Measurements from ENCODE around the gene DBF4B.
"Not testable (repeated sequence)": the region's sequence is repeated elsewhere in the genome, so short reads cannot be mapped to it uniquely, and the experiment has no call there.

DBF4B gene

DNA sequence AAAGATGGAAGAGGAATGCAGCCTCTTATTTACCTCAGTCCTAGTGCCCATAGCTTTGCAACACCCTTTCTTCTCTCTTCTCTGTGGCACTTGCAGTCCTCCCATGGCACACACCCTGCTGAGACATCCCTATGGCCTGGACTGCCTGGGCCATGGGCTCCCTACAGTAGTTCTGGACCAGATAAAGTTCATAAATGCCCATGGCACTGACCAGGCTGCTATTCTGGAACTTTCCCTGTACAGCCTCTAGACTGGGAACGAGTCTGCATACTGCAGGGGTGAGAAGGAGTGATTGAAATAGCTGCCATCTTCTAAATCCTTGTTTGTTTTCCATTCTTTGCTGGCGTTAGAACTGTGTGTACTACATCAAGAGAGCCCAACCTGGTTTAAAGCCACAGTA is 25.8 kb downstream of the DBF4B start:
- no peak for DNase-seq

DNA sequence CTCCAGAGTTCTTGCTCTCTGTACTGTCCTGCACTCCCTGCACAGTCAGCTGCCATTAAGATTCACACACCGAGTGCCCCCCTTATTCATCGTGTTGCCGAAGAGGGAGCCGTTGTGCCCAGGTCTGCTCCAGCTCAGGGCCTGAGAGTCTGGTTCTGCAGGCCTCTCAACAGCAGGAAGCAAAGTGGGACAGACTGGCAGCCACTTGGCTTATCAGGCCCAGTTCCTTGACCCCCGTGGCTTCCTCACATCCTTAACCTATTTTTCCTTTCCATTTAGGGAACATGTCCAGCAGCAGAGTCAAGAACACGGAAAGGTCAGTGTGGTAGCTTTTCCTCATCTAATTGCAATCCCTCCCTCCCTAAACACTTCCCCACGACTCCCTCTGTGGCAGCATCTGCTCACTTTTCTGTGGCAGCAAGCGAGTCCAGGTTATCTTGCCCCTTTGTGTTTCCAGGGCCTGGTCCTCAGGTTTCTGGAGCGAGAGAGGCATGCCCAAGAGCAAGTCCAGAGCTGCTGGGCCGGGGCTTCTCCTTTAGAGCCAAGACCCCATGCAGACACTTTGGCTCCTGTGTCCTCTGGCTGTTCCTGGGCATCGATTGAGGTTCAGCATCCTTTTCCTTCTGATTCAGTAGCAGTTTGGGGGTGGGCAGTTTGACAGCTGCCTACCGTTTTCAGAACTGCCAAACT is 28.2 kb downstream of the DBF4B start:
- no peak for DNase-seq

DNA sequence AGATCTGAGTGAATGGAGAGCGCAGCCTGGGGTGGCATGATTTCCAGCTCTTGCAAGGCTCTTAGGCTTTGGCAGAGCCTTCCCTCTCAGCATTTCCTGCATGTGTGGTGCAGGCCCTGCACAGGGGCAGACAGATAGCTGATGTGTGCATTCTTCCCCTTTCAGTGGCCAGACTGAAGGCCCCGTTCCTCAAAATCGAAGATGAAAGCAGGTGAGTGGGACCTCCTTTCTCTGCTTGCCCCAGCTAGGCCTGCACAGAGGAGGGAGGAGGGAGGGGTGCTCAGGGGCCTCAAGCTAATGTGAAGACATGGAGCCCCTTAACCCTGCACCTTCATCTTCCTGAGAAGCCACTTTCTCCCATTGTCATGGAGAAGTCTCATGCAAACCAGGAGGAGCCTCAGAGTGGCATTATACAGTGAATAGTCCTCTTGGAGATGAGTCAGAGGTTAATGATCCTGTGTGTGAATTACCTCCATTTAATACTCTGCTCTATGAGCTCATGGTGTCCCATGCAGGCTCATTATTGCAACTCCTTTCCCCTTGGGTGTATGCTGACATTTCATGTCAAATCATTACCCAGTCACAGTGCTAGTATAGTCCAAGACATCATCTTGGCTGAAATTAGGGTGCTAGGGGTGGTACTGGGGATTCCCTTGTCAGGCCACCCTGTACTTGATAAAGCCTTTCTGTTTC is 29.9 kb downstream of the DBF4B start:
- DNase-seq: no peak

DNA sequence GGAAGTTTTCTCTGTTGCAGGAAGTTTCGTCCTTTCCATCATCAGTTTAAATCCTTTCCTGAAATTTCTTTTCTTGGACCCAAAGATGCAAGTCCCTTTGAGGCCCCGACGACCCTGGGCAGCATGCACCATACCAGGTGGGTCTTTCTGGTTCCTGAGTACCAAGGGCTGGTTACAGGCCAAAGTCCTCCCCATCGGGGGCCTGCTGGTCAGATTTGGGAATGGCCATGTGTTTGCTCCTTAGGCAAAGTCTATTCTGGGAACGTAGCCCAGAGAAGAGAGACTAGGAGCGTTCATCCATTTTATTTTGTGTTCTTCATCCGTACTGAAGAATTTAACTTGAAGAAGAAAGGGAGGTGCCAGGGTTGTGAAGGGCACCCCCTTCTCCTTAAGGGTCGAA is 32.9 kb downstream of the DBF4B start:
- DNase-seq: no peak

DNA sequence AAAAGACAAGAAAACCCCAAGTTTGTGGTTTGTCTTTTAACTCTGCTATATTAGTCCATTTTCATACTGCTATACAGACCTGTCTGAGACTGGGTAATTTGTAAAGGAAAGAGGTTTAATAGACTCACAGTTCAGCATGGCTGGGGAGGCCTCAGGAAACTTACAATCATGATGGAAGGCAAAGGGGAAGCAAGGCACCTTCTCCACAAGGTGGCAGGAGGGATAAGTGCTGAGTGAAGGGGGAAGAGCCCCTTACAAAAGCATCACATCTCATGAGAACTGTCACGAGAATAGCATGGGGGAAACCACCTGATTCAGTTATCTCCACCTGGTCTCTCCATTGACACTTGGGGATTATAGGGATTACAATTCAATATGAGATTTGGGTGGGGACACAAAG is 36.8 kb downstream of the DBF4B start:
- no peak for DNase-seq

DNA sequence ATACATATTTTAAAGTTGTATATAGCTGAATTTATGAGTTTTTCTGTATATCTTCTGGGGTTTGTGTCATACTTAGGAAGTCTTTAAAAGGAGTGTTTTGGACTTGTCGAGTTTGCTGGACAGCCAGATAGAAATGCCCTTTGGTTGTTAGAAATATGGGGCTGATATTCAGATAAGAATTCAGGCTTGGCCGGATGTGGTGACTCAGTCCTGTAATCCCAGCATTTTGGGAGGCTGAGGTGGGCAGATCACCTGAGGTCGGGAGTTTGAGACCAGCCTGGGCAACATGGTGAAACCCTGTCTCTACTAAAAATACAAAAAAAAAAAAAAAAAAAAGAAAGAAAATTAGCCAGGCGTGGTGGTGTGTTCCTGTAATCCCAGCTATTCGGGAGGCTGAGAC is 37.3 kb downstream of the DBF4B start:
- DNase-seq: not testable (repeated sequence)

DNA sequence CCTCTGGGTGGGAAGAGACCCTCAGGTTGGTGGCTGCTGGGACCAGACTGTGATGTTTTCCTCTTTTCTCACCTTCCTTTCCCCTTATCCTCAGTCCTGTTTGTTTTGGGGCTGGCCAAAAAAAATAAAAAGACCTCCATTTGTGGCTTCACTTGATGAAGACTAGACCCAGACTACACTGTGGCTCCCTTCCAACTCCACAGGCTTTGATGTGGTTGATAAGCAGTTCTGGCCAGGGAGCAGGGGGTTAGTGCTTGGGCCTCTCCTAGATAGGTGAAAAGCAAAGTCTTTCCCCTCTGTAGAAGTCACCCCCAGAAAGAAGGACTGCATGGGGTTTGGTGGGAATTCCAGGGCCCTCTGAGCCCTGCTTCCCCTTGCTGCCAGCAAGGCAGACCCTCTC is 39.1 kb downstream of the DBF4B start:
- DNase-seq: no peak

DNA sequence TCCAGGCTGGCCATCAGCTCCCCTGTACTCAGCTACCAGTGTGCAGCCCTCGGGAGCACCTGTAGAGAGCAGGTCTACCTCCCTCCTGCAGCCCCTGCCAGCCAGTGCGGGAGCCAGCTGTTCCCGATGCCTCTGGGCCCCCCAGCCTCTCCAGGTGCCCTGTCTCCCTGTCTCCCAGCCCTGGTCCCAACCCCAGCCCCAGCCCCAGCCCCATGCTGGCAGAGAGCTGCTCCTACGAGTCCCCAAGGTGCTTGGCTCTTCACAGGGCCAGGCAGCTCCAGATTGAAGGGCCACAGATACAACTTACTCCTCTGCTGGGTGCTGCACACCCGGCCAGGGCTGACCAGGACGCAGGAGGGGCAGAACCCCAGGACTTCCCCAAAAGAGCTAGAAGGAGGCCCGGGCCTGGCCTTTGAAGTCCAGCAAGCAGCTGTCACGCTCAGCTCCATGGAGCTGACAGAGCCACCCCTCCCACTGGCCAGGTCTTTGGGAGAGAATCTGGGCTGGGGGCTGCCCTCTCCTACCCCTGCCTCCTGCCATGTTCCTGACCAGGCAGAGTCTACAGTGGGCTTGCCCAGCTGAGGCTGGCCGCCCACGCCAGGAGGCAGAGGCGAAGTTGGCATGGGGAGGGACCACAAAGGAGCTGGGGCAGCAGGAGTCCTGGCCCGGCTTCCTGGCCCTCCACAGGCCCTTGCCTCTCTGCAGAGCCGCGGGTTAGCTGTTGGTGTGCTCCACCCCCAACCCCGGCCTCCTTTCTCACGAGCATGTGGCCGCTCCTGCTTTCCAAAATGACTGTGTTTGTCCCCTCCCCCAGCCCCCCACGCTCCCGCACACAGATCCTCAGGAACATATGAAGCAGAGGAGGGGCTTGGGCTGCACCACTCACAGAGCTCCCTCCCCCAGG is 40.9 kb downstream of the DBF4B start:
- DNase-seq: no peak

DNA sequence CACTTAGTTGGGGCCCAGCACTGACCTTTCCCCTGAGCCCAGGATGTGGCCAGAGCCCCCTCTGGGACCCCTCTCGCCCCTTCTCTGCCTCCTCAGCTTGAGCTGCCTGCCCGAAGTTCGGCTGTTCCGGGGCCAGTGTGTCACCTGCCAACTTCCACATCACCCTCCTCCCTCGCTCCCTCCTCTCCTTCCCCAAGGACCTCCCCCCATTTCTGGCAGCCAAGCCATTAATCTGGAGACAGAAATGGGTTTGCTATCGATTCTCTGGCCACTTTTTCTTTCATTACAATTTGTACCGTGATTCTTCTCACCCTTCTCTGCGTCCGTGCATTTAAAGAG is 41.5 kb downstream of the DBF4B start:
- DNase-seq: no peak

DNA sequence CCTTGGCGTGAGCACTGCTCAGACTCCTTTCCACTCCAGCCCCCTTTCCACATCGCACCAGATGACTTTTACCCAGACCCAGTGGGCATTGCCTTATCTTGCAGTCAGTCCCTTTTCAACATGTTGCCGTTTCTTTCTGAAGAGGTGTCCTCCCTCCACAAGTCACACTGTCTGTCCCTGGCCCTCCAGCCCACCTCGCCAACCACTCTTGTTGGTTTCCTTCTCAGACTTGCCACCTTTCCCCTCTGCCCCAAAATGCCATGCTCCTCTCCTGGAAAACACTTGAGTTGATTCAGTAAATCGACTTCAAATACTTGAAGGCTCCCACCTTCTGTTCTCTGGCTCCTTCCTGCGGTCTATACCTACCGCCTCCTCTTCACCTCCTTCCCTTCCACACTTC is 42.9 kb downstream of the DBF4B start:
- DNase-seq: no peak

DNA sequence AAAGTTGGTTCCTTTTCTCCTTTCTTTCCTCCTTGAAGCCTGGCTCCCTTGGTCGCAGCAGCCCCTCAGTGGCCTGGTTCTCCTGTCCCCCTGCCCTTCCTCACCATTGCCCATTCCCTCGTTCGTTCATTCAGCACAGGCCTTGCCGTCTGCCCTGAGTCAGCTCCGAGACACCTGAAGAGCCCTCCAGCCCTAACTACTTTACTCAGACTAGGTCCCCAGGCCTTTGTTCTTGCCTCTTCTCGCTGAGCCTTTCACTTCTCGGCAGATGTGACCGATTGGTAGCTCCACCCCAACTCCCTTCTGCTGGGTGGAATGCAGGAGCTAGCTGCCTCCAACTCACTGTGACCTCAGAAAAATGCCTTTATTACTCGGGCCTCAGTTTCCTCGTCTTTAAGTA is 43.3 kb downstream of the DBF4B start:
- no peak for DNase-seq

DNA sequence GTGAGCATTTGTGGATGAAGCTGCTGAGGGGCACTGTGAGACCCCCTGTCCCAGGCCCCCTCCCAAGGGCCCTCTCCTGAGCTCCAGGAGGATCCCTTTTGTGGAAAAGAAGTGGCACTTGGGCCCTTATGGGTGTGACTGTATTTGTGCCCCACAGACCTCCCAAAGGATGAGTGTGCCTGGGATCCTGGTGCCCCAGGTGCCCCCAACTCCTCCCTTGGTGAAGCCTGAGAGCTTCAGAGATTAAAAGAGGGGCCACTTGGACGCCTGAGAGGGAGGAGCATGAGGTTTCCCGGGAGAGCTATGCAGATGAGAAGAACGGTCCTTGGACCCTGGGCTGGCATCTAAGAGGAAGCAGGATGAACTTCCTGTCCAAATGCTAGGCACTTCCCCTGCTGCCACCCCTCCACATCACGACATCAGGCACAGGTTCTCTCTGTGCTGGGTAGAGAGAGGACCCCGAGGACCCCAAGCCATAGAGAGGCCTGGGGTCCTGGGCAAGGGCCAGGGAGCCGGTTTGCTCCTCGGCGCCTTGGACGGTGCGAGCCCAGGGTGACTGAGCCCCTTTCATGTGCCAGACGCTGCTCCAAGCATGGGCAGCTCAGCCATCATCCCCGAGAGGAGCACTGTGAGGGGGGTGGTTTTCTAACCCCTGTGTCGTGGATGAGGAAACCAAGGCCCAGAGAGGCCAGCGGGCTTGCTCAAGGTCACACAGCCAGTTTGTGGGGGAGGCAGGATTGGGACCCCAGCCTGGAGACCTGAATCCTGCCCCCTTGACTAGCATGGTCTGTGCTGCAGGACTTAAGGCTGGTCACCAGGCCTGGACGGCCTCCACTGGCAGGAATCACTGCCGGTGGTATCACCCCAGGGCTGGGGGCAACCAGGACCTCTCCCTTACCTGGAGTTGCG is 44.7 kb downstream of the DBF4B start:
- DNase-seq: no peak

DNA sequence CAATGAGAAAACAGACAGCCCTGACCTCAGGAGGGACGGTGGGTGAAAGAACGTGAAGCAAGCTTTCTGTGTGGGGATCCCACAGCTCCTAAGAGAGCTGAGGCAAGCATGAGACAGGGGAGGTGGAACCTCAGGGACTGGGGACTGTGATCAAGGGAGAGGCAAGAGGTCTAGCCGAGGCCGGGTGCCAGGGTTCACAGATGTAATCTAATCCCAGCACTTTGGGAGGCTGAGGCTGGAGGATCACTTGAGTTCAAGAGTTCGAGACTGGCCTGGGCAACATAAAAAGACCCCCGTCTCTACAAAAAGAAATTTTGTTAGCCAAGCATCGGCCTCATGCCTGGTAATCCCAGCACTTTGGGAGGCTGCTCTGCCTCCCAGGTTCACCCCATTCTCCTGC is 45.8 kb downstream of the DBF4B start:
- no peak for DNase-seq

DNA sequence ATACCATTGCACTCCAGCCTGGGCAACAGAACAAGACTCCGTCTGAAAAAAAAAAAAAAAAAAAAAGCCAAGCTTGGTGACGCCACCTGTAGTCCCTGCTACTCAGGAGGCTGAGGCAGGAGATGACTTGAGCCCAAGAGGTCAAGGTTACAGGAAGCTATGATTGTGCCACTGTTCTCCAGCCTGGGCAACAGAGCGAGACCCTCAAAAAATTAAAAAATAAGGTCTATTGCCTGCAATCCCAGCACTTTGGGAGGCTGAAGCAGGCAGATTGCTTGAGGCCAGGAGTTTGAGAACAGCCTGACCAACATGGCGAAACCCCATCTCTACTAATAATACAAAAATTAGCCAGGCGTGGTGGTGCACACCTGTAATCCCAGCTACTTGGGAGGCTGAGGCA is 46.7 kb downstream of the DBF4B start:
- not testable (repeated sequence) for DNase-seq

DNA sequence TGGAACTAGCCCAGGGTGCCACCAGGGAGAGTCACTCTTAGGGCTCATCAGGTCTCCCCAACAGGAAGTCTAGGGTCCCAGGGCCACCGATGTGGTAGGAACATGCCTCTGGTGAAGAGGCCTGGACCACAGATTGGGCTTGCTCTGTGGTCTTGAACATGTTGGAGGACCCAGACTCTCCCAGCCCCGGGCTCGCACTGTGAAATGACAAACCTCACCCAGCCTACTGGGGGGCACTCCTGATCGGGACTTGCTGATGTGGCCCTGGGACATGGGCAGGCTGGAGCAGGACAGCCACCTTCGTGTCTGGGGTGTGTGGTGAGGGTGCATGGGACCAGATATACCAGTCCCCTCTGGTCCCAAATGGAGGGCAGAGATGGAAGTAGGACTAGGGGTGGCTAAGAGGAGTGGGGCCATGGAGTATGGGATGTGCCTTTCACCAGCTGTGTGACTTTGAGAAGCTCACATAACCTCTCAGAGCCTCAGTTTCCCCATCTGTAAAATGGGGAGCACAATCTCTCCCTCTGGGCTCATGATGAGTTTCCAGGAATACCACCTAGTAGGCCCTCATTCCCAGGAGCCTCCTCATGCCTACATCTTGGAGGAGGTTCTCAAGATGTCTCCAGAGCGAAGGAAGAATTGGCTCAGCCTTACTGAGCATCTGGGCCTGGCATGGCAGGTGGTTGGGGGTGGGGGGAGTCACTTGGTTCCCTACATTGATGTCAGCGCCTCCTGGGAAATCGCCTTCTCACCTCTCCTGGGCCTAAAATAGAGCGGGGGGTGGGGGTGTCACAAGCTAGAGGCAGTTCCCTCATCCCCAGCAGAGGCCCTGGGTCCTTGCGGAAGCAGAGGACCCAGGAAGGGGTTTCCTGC is 48.8 kb downstream of the DBF4B start:
- no peak for DNase-seq

DNA sequence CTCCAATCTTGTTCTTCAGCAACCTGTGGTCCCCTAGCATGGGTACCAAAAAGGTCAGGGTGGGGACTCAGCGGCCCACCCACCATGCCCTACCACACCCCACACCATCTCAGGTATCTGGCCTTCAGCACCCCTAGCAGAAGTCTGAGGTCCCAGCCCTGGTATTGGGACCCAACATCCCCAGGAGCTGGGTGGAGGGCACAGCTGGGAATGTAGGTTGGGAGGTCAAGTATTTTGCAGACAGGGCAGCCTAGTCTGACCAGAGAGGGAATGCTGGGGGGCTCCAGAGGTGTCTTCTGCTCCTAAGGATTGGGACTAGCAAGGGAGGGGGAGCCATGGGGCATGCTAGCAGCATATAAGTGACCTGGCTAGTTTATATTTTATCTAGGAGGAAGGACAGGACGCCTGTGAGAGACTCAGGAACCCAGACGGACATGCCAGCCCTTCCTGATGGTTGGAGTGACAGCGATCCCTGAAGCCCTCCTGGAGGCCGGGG is 49.5 kb downstream of the DBF4B start:
- DNase-seq: no peak

DNA sequence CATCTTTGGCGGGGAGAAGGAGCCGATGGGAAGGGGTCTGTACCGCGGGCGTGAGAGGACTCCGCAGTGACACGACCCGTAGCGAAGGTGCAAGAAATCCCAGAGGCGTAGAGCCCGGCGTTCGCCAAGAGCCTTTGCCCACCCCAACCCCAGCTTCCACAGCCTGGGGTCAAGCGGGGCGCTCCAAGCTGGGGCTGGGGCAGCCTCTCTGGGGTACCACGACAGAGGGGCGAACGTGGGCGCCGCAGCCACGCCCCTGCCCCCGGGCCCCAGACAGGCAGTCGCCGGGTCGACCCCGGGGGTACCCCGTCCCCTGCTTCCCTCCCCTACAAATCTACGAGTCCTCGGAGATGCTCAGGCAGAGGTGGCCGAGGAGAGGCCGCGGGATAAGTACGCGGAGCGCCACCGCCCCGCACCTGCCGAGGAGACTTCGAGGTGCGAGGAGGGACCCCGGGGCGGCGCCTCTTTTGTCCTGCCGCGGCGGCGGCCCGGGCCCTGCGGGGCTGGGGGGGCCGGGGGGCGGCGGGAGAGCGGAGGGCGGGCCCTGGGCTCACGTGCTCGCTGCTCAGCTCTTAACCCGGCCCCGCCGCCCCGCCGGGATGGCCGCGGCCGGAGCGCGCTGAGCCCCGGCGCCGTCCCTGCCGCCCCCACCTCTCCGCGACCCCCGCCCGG is 50.1 kb downstream of the DBF4B start, which contains the start of gene ADAM11:
ADAM11 (plus strand) TSS at position 575 of the 672 bp plus-strand sequence. CDS start 212 bp downstream, outside the sequence.
- no peak for DNase-seq

DNA sequence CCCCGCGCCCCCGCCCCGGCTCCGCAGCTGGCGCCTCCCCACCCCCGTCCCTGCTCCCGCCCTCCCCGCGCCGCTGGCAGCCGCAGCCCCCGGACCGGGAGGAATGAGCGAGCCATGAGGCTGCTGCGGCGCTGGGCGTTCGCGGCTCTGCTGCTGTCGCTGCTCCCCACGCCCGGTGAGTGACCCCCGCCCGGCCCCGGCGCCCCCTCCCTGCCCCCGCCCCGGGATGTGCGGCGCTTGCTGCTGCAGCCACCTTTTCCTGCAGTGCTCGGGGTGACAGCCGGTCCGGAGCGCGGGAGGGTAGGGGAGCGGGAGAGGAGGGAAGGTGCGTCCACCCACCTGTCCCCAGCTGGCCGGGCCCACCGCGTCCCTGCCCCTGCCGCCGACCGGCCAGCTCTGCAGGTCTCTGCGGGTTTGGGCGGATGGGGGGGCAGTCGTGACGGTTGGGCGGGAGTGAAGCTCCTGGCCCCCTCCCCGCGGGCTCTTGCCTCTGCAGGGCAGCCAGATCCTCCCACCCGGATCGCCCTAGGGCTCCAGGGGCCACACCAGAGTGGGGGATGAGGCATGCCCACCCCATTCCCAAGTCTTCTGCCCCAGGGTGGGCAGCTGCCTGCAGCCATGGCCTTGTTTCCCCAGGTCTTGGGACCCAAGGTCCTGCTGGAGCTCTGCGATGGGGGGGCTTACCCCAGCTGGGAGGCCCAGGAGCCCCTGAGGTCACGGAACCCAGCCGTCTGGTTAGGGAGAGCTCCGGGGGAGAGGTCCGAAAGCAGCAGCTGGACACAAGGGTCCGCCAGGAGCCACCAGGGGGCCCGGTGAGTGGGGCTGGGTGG is 50.8 kb downstream of the DBF4B start:
- no peak for DNase-seq

DNA sequence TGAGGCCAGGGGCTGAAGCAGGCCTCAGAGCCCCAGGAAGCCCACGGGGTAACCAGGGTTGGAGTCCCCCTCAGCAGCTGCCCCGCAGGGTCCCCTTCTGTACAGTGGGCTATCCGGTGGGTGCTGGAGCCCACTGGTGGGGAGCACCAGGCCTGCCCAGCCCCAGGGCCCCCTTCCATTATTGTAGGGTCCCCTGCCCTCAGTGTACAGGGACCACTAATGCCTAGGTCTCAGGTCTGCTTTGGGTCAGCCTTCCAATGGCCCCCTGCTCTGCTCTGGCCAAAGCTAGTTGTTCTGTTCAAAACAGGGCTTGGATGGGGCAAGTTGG is 51.4 kb downstream of the DBF4B start:
- DNase-seq: no peak
